ENCODE data around the gene NUP210L.

GRCh38 chr1:153976819-153977249 lies 178.0 kb downstream of the NUP210L start:
- no peak for TF ChIP-seq TAF1 (conservative IDR thresholded peaks at IDR 0.05)
- TF ChIP-seq CTCF (IDR thresholded peaks at IDR 0.05; ENCODE audit: low read depth, low read length, missing input control), result no peak
- no peak for TF ChIP-seq SP1 (IDR thresholded peaks at IDR 0.05)
- no peak for TF ChIP-seq FOXA1 (IDR thresholded peaks at IDR 0.05)
- TF ChIP-seq EGR1 (IDR thresholded peaks at IDR 0.05; ENCODE audit: low read depth in 2 of 2), result no peak
- no peak for TF ChIP-seq REST (IDR thresholded peaks at IDR 0.05)
- TF ChIP-seq RAD21 (IDR thresholded peaks at IDR 0.05), result no peak
- TF ChIP-seq JUND (IDR thresholded peaks at IDR 0.05), result no peak
- no peak for TF ChIP-seq ATF3 (IDR thresholded peaks at IDR 0.05)
- no peak for TF ChIP-seq MAX (IDR thresholded peaks at IDR 0.05)
- TF ChIP-seq YY1 (IDR thresholded peaks at IDR 0.05), result no peak
- TF ChIP-seq GABPA (IDR thresholded peaks at IDR 0.05 in 1 of 2, conservative IDR thresholded peaks at IDR 0.05 in 1 of 2), result no peak
- no peak for TF ChIP-seq ZBTB33 (IDR thresholded peaks at IDR 0.05)
- TF ChIP-seq FOXA2 (IDR thresholded peaks at IDR 0.05), result no peak

Measured in liver (tissue), 3 donors.